ENCODE data around the gene IL17F. TPM values are rescaled to one million over a fixed set of nuclear protein-coding genes. Genes with fewer than 3 reads are reported as not detected.
"Not testable (repeated sequence)": the region's sequence is repeated elsewhere in the genome, so short reads cannot be mapped to it uniquely, and the experiment has no call there.

The IL17F gene
- total RNA-seq, 4 donors from 2014 or later, result 1.4 TPM; not detected in 3

- no CpG with 5 or more reads among the region's 1 CpG for WGBS, 2 donors
- H3K4me3 ChIP-seq, result no peak overlapping the region
- H3K4me1 ChIP-seq, result no peaks in the 10 kb centered on the region
- no peak overlapping the region for H3K27ac ChIP-seq
- no peaks in the 10 kb centered on the region for H3K36me3 ChIP-seq
- DNase-seq, result no peak
- H3K27me3 ChIP-seq, result no peaks in the 10 kb centered on the region
- intact Hi-C loops (cut with DNase I), result no loop called here
- TF ChIP-seq POLR2A (IDR thresholded peaks at IDR 0.05) (no peak), CTCF (IDR thresholded peaks at IDR 0.05) (no peak)
- peaks cover 0 to 3% (median 0%) of the 10 kb centered on the region in 3 donors for H3K9me3 ChIP-seq
Measured at GRCh38 chr6:52201046-52201445, 43.3 kb downstream of the IL17F start.

DNA sequence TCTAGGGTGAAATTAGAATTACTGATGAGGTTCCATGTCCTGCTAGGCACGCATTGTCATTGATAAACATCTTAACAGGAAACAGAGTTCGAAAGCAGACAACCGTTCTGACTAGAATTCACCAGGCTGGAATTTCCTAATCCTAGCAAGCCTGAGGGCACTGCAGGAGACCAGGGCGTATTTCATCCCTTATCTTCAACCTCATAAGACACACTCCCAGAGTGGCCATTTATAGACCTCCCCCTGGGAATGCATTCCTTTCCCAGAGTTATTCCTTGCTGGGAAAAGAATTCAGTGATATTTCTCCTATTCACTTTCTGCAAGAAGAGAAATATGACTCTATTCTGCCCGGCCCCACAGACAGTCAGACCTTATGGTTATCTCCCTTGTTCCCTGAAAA is 44.2 kb downstream of the IL17F start:
- H3K36me3 ChIP-seq; H3K4me3 ChIP-seq; H3K4me1 ChIP-seq; DNase-seq; H3K27me3 ChIP-seq; H3K27ac ChIP-seq; intact Hi-C loops (cut with DNase I); H3K9me3 ChIP-seq: not testable (repeated sequence)
- 25 to 43% methylated on average over 4 to 5 of the region's 5 CpGs for WGBS, 2 donors

GRCh38 chr6:52195886-52196285 is 48.4 kb downstream of the IL17F start:
- DNase-seq, result no peak
- Histone ChIP-seq H3K4me1 (no peaks in the 10 kb centered on the region), H3K4me3 (no peak overlapping the region), H3K27ac (no peak overlapping the region), H3K27me3 (no peaks in the 10 kb centered on the region), H3K9me3 (no peaks in the 10 kb centered on the region), H3K36me3 (no peaks in the 10 kb centered on the region)
- TF ChIP-seq POLR2A (IDR thresholded peaks at IDR 0.05) (no peak), CTCF (IDR thresholded peaks at IDR 0.05) (no peak)
- intact Hi-C loops (cut with DNase I), result no loop called here
- WGBS, 2 donors, result 18 to 30% methylated on average over 2 of the region's 2 CpGs

- no peak for TF ChIP-seq POLR2A (IDR thresholded peaks at IDR 0.05)
- no peak for TF ChIP-seq CTCF (IDR thresholded peaks at IDR 0.05)
- intact Hi-C loops (cut with DNase I), result no loop called here
- Histone ChIP-seq H3K9me3 (no peaks in the 10 kb centered on the region), H3K27ac (no peak overlapping the region), H3K27me3 (peaks cover 0 to 4% (median 0%) of the 10 kb centered on the region in 4 donors), H3K36me3 (no peaks in the 10 kb centered on the region), H3K4me1 (no peaks in the 10 kb centered on the region), H3K4me3 (no peak overlapping the region)
- no peak for DNase-seq
- 47 to 53% methylated on average over 3 of the region's 3 CpGs for WGBS, 2 donors
Measured at GRCh38 chr6:52191824-52192223, 52.5 kb downstream of the IL17F start.

DNA sequence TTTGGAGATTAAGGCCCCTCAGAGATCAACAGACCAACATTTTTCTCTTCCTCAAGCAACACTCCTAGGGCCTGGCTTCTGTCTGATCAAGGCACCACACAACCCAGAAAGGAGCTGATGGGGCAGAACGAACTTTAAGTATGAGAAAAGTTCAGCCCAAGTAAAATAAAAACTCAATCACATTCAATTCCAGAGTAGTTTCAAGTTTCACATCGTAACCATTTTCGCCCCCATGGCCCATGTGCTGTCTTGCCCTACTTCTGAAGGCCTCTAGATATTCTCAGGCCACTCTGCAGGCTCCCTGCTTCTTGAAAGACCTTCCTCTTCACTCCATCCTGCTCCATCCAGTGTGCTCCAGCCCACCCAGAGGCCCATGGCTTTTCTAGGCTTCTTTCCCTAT is 53.9 kb downstream of the IL17F start:
- TF ChIP-seq CTCF (IDR thresholded peaks at IDR 0.05) (no peak), POLR2A (IDR thresholded peaks at IDR 0.05) (no peak)
- no peak for DNase-seq
- H3K36me3 ChIP-seq, result no peaks in the 10 kb centered on the region
- no peaks in the 10 kb centered on the region for H3K9me3 ChIP-seq
- H3K4me1 ChIP-seq, result no peaks in the 10 kb centered on the region
- WGBS, 2 donors, result 68 to 73% methylated on average over 3 of the region's 3 CpGs
- peaks cover 0 to 10% (median 0%) of the 10 kb centered on the region in 4 donors for H3K27me3 ChIP-seq
- no peak overlapping the region for H3K4me3 ChIP-seq
- no peak overlapping the region for H3K27ac ChIP-seq
- intact Hi-C loops (cut with DNase I), result no loop called here

DNA sequence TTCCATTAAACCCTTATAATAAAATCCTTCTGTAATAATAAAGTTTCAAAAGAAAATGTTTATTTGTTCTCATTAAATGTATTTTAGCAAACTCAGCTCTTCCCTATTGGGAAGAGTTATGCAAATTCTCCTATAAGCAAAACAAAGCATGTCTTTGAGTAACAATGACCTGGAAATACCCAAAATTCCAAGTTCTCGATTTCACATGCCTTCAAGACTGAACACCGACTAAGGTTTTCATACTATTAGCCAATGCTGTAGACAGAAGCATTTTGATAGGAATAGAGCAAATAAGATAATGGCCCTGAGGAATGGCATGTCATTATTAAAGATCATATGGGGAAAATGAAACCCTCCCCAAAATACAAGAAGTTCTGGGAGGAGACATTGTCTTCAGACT is 54.3 kb downstream of the IL17F start:
- Histone ChIP-seq H3K27ac (no peak overlapping the region), H3K27me3 (peaks cover 0 to 10% (median 0%) of the 10 kb centered on the region in 4 donors), H3K9me3 (no peaks in the 10 kb centered on the region), H3K4me1 (no peaks in the 10 kb centered on the region), H3K4me3 (no peak overlapping the region), H3K36me3 (no peaks in the 10 kb centered on the region)
- no peak for TF ChIP-seq POLR2A (IDR thresholded peaks at IDR 0.05)
- TF ChIP-seq CTCF (IDR thresholded peaks at IDR 0.05), result no peak
- no peak for DNase-seq
- 58 to 78% methylated on average over 2 of the region's 2 CpGs for WGBS, 2 donors
- intact Hi-C loops (cut with DNase I), result no loop called here

All from esophagus squamous epithelium (tissue), 5 donors.